HFF-Myc (cell line): ENCODE data around the gene TRDMT1.

Source experiments
- DNase-seq: peaks from one replicate; pipeline ENCODE4 v3.0.0-alpha.2; 2011; ENCODE audit warnings: low read depth; ENCODE audit errors: extremely low read depth
- H3K4me3 ChIP-seq: replicated peaks from 2 replicates; pipeline ENCODE4 v1.5.1; 2011; ENCODE audit warnings: low read depth, mild to moderate bottlenecking, control low read depth, low read length
- CTCF ChIP-seq: IDR thresholded peaks from 2 replicates; pipeline ENCODE4 v1.5.1; 2012; ENCODE audit warnings: mild to moderate bottlenecking, low read depth, low read length, control low read depth; ENCODE audit errors: missing control alignments

The TRDMT1 gene

GRCh38 chr10:17226891-17227303 is 25.4 kb upstream of the TRDMT1 start:
- TF ChIP-seq CTCF: no peak
- no peak for DNase-seq
- H3K4me3 ChIP-seq: no peak overlapping the region; the same call in 1 of the 2 replicates

- DNase-seq: no peak
- TF ChIP-seq CTCF: no peak
- no peak overlapping the region for H3K4me3 ChIP-seq
Measured at GRCh38 chr10:17225808-17226207, 24.3 kb upstream of the TRDMT1 start.

GRCh38 chr10:17222329-17222728 is 20.9 kb upstream of the TRDMT1 start:
- DNase-seq: no peak
- H3K4me3 ChIP-seq: no peak overlapping the region
- TF ChIP-seq CTCF: no peak

- no peak for DNase-seq
- no peak overlapping the region for H3K4me3 ChIP-seq
- TF ChIP-seq CTCF: no peak
Measured at GRCh38 chr10:17220652-17221100, 19.2 kb upstream of the TRDMT1 start.

GRCh38 chr10:17219024-17219423 is 17.6 kb upstream of the TRDMT1 start:
- TF ChIP-seq CTCF: no peak
- no peak overlapping the region for H3K4me3 ChIP-seq
- DNase-seq: no peak

- no peak for TF ChIP-seq CTCF
Measured at GRCh38 chr10:17217631-17218232, 16.3 kb upstream of the TRDMT1 start.

GRCh38 chr10:17216901-17217395 is 15.5 kb upstream of the TRDMT1 start:
- no peak for DNase-seq
- TF ChIP-seq CTCF: no peak
- H3K4me3 ChIP-seq: no peak overlapping the region

More at GRCh38 chr10:17217631-17218232, 16.3 kb upstream of the TRDMT1 start:
- DNase-seq: no peak
- no peak overlapping the region for H3K4me3 ChIP-seq
